Measurements from ENCODE around the gene TAF8. TPM values are rescaled to one million over a fixed set of nuclear protein-coding genes. Genes with fewer than 3 reads are reported as not detected.

The TAF8 gene
- total RNA-seq, 4 donors from 2014 or later, result 16.3 to 49.2 (median 35.6) TPM

DNA sequence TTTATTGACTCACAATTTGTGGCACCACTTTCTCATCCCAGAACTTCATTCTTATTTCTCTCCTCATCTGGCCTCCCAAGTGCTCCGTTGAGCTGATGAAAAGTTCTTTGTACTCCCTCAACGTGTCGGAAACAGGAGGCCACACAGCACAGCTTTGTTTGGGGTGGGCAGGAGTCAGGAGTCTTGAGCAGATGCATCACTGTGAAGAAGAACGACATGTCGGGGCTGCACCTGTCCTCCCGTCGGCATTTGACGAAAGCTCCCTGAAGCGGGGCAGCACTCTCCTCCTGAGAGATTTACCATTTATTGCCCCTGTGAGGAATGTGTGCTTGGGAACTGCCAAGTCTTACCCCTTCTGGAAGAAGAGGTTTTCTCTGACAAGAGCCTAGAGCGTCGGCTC, 28.1 kb downstream of the TAF8 start:
- no peak for ATAC-seq
- no peak for DNase-seq
- H3K36me3 ChIP-seq, result peaks cover 0 to 52% of the 10 kb centered on the region in 2 donors
- intact Hi-C loops (cut with DNase I; ENCODE audit: low total_unique reads) (loop anchor here (5.0 kb wide), 1 partner anchor 134 kb away; no protein-coding TSS in a partner anchor), in situ Hi-C loops (cut with MboI; ENCODE audit: low sequenced_read_pairs in 4 of 4) (loop anchor here (5.0 to 25.0 kb wide), 3 partner anchors 86 to 459 kb away; no protein-coding TSS in a partner anchor)
- H3K27ac ChIP-seq, result no peak overlapping the region
- H3K9me3 ChIP-seq, result no peaks in the 10 kb centered on the region
- no peak overlapping the region for H3K4me3 ChIP-seq
- TF ChIP-seq, protein P1, sequence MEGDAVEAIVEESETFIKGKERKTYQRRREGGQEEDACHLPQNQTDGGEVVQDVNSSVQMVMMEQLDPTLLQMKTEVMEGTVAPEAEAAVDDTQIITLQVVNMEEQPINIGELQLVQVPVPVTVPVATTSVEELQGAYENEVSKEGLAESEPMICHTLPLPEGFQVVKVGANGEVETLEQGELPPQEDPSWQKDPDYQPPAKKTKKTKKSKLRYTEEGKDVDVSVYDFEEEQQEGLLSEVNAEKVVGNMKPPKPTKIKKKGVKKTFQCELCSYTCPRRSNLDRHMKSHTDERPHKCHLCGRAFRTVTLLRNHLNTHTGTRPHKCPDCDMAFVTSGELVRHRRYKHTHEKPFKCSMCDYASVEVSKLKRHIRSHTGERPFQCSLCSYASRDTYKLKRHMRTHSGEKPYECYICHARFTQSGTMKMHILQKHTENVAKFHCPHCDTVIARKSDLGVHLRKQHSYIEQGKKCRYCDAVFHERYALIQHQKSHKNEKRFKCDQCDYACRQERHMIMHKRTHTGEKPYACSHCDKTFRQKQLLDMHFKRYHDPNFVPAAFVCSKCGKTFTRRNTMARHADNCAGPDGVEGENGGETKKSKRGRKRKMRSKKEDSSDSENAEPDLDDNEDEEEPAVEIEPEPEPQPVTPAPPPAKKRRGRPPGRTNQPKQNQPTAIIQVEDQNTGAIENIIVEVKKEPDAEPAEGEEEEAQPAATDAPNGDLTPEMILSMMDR (IDR thresholded peaks at IDR 0.05 in 4 of 5, conservative IDR thresholded peaks at IDR 0.05 in 1 of 5), result no peak
- no peak for TF ChIP-seq POLR2A (IDR thresholded peaks at IDR 0.05)
- H3K27me3 ChIP-seq, result no peaks in the 10 kb centered on the region
- no peaks in the 10 kb centered on the region for H3K4me1 ChIP-seq

DNA sequence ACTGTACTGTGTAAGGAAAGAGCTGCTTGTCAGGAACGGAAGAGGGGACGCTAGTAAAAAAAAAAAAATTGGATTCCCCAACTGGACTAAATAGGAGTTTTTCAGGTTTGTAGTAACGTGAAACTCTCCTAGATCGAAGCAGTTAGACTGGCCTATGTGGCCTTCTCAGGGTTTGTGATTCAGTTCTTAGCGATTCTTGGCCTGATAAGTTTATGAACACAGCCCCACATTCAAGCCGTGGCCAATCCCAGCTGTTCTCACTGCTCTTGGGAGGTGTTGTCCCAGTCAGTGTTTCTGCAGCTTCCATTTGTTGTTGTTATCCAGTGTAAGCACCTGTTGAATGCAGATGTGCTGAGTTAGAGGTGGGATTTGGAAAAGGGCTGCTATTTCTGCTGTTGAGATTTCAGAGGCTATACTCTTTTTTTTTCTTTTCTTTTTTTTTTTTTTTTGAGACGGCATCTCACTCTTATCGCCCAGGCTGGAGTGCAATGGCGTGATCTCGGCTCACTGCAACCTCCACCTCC, 29.7 kb downstream of the TAF8 start:
- H3K27ac ChIP-seq, result peak overlapping the region in 1 of 4 donors; percentile 35
- no peak overlapping the region for H3K4me3 ChIP-seq
- no peaks in the 10 kb centered on the region for H3K27me3 ChIP-seq
- ATAC-seq (no peak), DNase-seq (no peak)
- in situ Hi-C loops (cut with MboI; ENCODE audit: low sequenced_read_pairs in 4 of 4), result loop anchor here (5.0 to 25.0 kb wide), 3 partner anchors 85 to 457 kb away; no protein-coding TSS in a partner anchor
- no peaks in the 10 kb centered on the region for H3K9me3 ChIP-seq
- intact Hi-C loops (cut with DNase I; ENCODE audit: low total_unique reads), result loop anchor here (5.0 kb wide), 1 partner anchor 132 kb away; no protein-coding TSS in a partner anchor
- TF ChIP-seq, protein P1 (IDR thresholded peaks at IDR 0.05 in 4 of 5, conservative IDR thresholded peaks at IDR 0.05 in 1 of 5), result no peak
- TF ChIP-seq POLR2A (IDR thresholded peaks at IDR 0.05), result no peak
- peaks cover 0 to 50% of the 10 kb centered on the region in 2 donors for H3K36me3 ChIP-seq
- peaks cover 0 to 3% of the 10 kb centered on the region in 2 donors for H3K4me1 ChIP-seq

DNA sequence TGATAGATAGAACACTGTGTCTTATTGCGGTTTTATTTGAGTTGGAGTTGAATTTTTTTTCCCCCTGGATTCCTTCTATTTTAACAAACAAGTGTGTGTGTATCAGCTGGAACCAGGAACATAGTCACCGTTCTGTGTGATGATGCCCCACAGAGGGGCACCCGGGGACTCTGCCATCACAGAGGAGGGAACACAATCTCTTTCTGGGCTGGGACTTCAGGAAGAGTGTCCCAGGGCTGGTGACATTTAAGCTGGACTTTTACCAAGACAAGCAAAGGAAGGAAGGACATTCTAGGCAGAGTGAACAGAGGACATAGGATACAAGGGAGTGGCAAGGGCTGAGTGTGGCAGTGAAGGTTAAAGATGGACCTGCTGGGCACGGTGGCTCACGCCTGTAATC, 33.2 kb downstream of the TAF8 start:
- intact Hi-C loops (cut with DNase I; ENCODE audit: low total_unique reads) (no loop called here), in situ Hi-C loops (cut with MboI; ENCODE audit: low sequenced_read_pairs in 4 of 4) (loop anchor here in 2 of 4 donors (25.0 kb wide), 1 partner anchor 454 kb away; no protein-coding TSS in a partner anchor)
- TF ChIP-seq POLR2A (IDR thresholded peaks at IDR 0.05), result no peak
- TF ChIP-seq, protein P1 (IDR thresholded peaks at IDR 0.05 in 4 of 5, conservative IDR thresholded peaks at IDR 0.05 in 1 of 5), result no peak
- Histone ChIP-seq H3K27ac (no peak overlapping the region), H3K4me3 (no peak overlapping the region), H3K27me3 (no peaks in the 10 kb centered on the region), H3K36me3 (peaks cover 0 to 29% of the 10 kb centered on the region in 2 donors), H3K9me3 (no peaks in the 10 kb centered on the region), H3K4me1 (peaks cover 0 to 3% of the 10 kb centered on the region in 2 donors)
- DNase-seq, result no peak
- no peak for ATAC-seq

DNA sequence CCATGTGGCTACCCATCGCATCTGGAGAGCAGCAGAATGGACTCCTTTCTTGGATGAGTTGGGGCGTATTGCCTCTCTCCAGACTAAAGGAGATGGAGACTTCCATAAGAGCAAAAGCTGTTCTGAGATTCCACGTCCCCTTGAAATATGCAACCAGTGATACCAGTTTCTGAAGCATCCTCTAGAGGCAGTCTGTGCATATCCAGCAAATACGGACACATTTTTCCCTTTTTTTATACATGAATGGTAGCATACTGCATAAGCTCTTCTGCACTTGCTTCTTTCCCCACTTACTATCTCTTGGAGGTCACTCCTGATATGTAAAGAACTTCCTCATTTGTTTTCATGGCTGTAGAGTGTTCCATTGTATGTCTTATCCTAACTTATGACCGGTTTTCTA, 34.6 kb downstream of the TAF8 start:
- ATAC-seq, result no peak
- Histone ChIP-seq H3K27me3 (no peaks in the 10 kb centered on the region), H3K36me3 (peaks cover 0 to 17% of the 10 kb centered on the region in 2 donors), H3K4me3 (no peak overlapping the region), H3K4me1 (peaks cover 0 to 3% of the 10 kb centered on the region in 2 donors), H3K9me3 (no peaks in the 10 kb centered on the region), H3K27ac (no peak overlapping the region)
- in situ Hi-C loops (cut with MboI; ENCODE audit: low sequenced_read_pairs in 4 of 4), result loop anchor here in 2 of 4 donors (25.0 kb wide), 1 partner anchor 452 kb away; no protein-coding TSS in a partner anchor
- TF ChIP-seq, protein P1 (IDR thresholded peaks at IDR 0.05 in 4 of 5, conservative IDR thresholded peaks at IDR 0.05 in 1 of 5), result no peak
- TF ChIP-seq POLR2A (IDR thresholded peaks at IDR 0.05), result no peak
- intact Hi-C loops (cut with DNase I; ENCODE audit: low total_unique reads), result no loop called here
- DNase-seq, result no peak
